Stimulated activated effector memory CD8-positive, alpha-beta T cell treated with anti-CD3 and anti-CD28 coated beads, Interleukin-12 subunit alpha, Interleukin-12 subunit beta, amount 100 ng/mL, for 72 hours (primary cell): ENCODE results near the gene PPM1G.

Experiments
- ATAC-seq: fragments of 150-1000 bp; cut with Tn5 transposase; 2 replicates; pipeline ENCODE4 v1.10.0; 2021
- DNase-seq, 2 donors: peaks; one replicate each; pipeline ENCODE4 v3.0.0; 2021 to 2022; ENCODE audit warnings: low spot score in 2 of 2
- H3K27ac Mint-ChIP-seq: one replicate; pipeline ENCODE4 v1.8.0; 2022; ENCODE audit warnings: mild to moderate bottlenecking, mixed read lengths
- H3K36me3 Mint-ChIP-seq: one replicate; pipeline ENCODE4 v1.8.0; 2022; ENCODE audit warnings: mild to moderate bottlenecking, mixed read lengths
- H3K4me1 Mint-ChIP-seq: one replicate; pipeline ENCODE4 v1.8.0; 2022; ENCODE audit warnings: mixed read lengths
- H3K4me3 Mint-ChIP-seq: one replicate; pipeline ENCODE4 v1.8.0; 2022; ENCODE audit warnings: mild to moderate bottlenecking, mixed read lengths
- H3K9me3 Mint-ChIP-seq: one replicate; pipeline ENCODE4 v1.8.0; 2022; ENCODE audit warnings: mixed read lengths

Gene PPM1G

GRCh38 chr2:27335311-27335710 lies 74.1 kb downstream of the PPM1G start:
- DNase-seq (no peak), ATAC-seq (no peak)
- Mint-ChIP-seq H3K27ac (peak overlapping the region; percentile 53), H3K4me3 (no peak overlapping the region), H3K4me1 (no peaks in the 10 kb centered on the region), H3K36me3 (peaks cover 89% of the 10 kb centered on the region), H3K9me3 (no peaks in the 10 kb centered on the region)
